Kidney epithelial cell (primary cell): ENCODE results near the gene PRR11. TPM values are rescaled to one million over a fixed set of nuclear protein-coding genes. Genes with fewer than 3 reads are reported as not detected.
"Not testable (repeated sequence)": the region's sequence is repeated elsewhere in the genome, so short reads cannot be mapped to it uniquely, and the experiment has no call there.

Experiments
- DNase-seq: peaks from one replicate; pipeline ENCODE4 v3.0.0-alpha.2; 2010; ENCODE audit warnings: low read depth
- H3K27me3 ChIP-seq: 2 replicates; pipeline ENCODE4 v1.6.0; 2011; ENCODE audit warnings: low read length; ENCODE audit not compliant: control insufficient read depth, insufficient read depth
- H3K36me3 ChIP-seq: 2 replicates; pipeline ENCODE4 v1.5.1; 2011; ENCODE audit warnings: low read length; ENCODE audit not compliant: control insufficient read depth, insufficient read depth
- H3K4me3 ChIP-seq: 2 replicates; pipeline ENCODE4 v1.5.1; 2011; ENCODE audit warnings: low read depth, mild to moderate bottlenecking, control low read depth, low read length
- CTCF ChIP-seq: IDR thresholded peaks from 2 replicates; pipeline ENCODE4 v1.5.1; 2011; ENCODE audit warnings: mild to moderate bottlenecking, moderate library complexity, low read length, control low read depth, inconsistent platforms; ENCODE audit not compliant: insufficient read depth, poor library complexity, severe bottlenecking
- total RNA-seq: library from RNA; depleted of rRNA; stranded (reverse); fragments of >200 nt; gene quantifications from 2 replicates; pipeline ENCODE4 v1.2.3, GENCODE V29; 2015

Gene PRR11
- total RNA-seq, 1 donor from 2014 or later: 7.4 TPM

- no peak for TF ChIP-seq CTCF
- DNase-seq: no peak
- Histone ChIP-seq H3K27me3 (no peaks in the 10 kb centered on the region), H3K4me3 (no peak overlapping the region), H3K36me3 (no peaks in the 10 kb centered on the region)
Observed at GRCh38 chr17:59172436-59173004, 17.0 kb downstream of the PRR11 start.

DNA sequence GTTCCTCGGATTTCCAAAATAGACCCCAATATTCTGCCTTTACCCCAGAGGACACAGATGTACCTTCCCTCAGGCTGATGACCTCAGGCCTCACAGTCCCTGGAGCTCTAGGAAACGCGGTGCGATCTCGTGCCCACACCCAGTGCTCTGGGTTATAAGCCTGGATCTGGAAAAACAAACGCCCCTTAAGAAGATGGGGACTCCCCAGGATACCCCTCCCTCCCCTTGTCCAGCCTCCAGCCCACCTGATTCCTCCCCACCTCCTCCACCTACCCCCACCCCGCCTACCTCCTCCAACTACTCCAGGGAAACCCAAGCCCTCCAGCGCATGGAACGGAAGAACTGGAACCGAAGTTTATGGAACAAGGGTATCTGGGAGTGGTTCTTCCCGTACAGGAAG is 19.1 kb downstream of the PRR11 start:
- H3K27me3 ChIP-seq: no peaks in the 10 kb centered on the region
- DNase-seq: no peak
- H3K4me3 ChIP-seq: no peak overlapping the region
- TF ChIP-seq CTCF: no peak
- no peaks in the 10 kb centered on the region for H3K36me3 ChIP-seq

DNA sequence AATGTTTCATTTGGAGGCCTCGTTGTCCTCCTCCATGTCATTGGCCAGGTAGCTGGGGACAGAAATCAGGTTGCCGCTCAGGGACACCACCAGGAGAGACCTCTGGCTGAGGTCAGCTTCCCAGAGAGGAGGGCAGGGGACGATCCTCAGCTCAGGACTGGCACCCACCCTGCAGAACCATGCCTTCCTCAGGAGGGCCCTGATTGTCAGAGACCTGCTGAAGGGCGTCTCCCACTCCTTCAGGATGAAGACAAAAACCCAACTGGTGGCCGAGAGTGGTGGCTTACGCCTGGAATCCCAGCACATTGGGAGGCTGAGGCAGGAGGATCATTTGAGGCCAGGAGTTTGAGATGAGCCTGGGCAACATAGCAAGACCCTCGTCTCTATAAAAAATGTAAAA is 19.5 kb downstream of the PRR11 start:
- no peak overlapping the region for H3K4me3 ChIP-seq
- H3K27me3 ChIP-seq: no peaks in the 10 kb centered on the region
- DNase-seq: no peak
- no peak for TF ChIP-seq CTCF
- H3K36me3 ChIP-seq: no peaks in the 10 kb centered on the region

DNA sequence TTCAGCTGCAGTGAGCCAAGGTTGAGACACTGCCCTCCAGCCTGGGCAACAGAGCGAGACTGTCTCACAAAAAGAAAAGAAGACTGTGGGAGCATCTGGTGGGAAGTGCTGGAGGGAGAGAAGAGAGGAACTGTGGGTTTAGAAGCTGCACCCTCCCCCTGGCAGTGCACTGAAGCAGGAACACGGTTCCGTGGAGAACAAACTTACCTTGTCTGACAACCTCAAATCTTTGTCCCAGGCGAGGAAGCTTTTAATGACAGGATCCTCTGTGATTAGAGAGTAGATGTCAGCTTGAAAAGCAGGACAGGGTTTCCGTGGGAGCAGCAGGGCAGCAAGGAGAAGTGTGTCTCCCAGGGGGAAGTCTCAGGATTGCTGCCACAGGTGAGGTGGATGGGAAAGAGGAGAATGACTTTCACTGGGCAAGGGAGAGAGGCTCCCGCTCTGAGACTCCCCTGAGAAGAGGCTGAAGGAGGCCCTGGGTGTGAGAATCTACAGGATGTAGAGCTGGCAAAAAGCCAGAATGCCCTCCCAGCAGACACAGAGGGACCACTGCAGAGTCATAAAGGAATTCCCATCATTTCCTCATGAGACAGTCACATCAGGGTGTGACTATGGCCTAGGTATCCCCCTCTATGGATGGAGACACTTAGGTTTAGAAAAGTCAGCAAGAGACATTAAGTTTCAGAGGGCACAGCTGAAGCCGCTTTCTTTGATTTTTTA is 22.9 kb downstream of the PRR11 start:
- Histone ChIP-seq H3K36me3 (no peaks in the 10 kb centered on the region), H3K4me3 (no peak overlapping the region), H3K27me3 (no peaks in the 10 kb centered on the region)
- DNase-seq: no peak
- TF ChIP-seq CTCF: peak; percentile 4

DNA sequence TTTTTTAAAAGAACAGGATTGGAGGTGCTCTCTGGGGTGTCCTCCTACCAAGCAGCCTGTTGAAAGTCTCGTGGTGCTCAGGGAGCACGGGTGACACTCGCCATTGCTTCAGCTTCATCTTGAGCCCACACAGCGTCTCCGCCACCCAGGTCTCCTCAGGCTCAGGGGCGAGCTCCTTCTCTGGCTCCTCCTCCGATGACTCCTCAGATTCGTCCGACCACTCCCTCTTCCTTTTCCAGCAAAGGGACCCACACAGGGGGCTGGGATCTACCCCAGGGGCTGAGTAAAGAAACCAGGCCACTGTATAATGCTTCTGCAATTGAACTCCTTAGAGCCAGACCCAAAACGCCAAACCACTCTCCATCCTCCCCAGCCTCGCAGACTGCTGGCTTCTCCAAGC is 24.1 kb downstream of the PRR11 start:
- not testable (repeated sequence) for DNase-seq, H3K36me3 ChIP-seq, H3K4me3 ChIP-seq, H3K27me3 ChIP-seq

DNA sequence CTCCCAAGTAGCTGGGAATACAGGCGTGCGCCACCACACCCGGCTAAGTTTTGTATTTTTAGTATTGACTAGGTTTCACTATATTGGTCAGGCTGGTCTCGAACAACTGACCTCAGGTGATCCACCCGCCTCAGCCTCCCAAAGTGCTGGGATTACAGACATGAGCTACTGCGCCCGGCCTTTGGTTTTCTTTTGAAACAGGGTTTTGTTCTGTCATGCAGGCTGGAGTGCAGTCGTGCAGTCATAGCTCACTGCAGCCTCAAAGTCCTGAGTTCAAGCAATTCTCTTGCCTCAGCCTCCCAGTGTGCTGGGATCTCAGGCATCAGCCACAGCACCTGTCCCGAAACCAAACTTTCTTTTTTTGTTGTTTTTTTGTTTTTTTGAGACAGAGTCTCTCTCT is 25.1 kb downstream of the PRR11 start:
- no peak for DNase-seq
- H3K36me3 ChIP-seq: no peaks in the 10 kb centered on the region
- H3K27me3 ChIP-seq: no peaks in the 10 kb centered on the region
- no peak overlapping the region for H3K4me3 ChIP-seq
- TF ChIP-seq CTCF: no peak
